Skeletal muscle tissue (tissue), 4 donors: ENCODE results near the gene ABCC3. TPM values are rescaled to one million over a fixed set of nuclear protein-coding genes. Genes with fewer than 3 reads are reported as not detected.
"Not testable (repeated sequence)": the region's sequence is repeated elsewhere in the genome, so short reads cannot be mapped to it uniquely, and the experiment has no call there.

Experiments used
- H3K27ac ChIP-seq: one replicate; pipeline ENCODE4 v1.7.0; 2013; ENCODE audit warnings: mild to moderate bottlenecking, low read depth, low read length, inconsistent platforms
- H3K27me3 ChIP-seq, 3 donors: one replicate each; pipeline ENCODE4 v1.7.0; 2013; ENCODE audit warnings: low read length in 3 of 3; ENCODE audit not compliant: control insufficient read depth in 3 of 3, insufficient read depth in 3 of 3
- H3K36me3 ChIP-seq, 3 donors: one replicate each; pipeline ENCODE4 v1.7.0; 2013; ENCODE audit warnings: low read length in 3 of 3; ENCODE audit not compliant: control insufficient read depth in 3 of 3, insufficient read depth in 3 of 3
- H3K4me1 ChIP-seq, 3 donors: one replicate each; pipeline ENCODE4 v1.7.0; 2013; ENCODE audit warnings: low read length in 3 of 3, mild to moderate bottlenecking in 3 of 3; ENCODE audit not compliant: control insufficient read depth in 3 of 3, insufficient read depth in 3 of 3
- H3K4me3 ChIP-seq, 3 donors: one replicate each; pipeline ENCODE4 v1.7.0; 2013; ENCODE audit warnings: low read length in 3 of 3
- H3K9ac ChIP-seq, 3 donors: one replicate each; pipeline ENCODE4 v1.7.0; 2013; ENCODE audit warnings: low read length in 3 of 3, mild to moderate bottlenecking in 3 of 3, moderate library complexity in 2 of 3, low read depth in 1 of 3
- H3K9me3 ChIP-seq, 3 donors: one replicate each; pipeline ENCODE4 v1.7.0; 2013; ENCODE audit warnings: low read length in 3 of 3; ENCODE audit not compliant: control insufficient read depth in 3 of 3
- total RNA-seq: library from RNA; depleted of rRNA; stranded (reverse); fragments of >200 nt; gene quantifications from one replicate; pipeline ENCODE4 v1.2.3, GENCODE V29; 2014
- donor health status: Osteomylitis.

The ABCC3 gene
- total RNA-seq, 1 donor from 2014 or later, result 1.0 TPM

GRCh38 chr17:50699410-50699809 lies 64.7 kb downstream of the ABCC3 start:
- no peaks in the 10 kb centered on the region for H3K9me3 ChIP-seq
- H3K36me3 ChIP-seq, result peaks cover 42 to 55% (median 46%) of the 10 kb centered on the region in 3 donors
- no peak overlapping the region for H3K9ac ChIP-seq
- no peaks in the 10 kb centered on the region for H3K27me3 ChIP-seq
- H3K4me3 ChIP-seq, result no peak overlapping the region
- no peak overlapping the region for H3K27ac ChIP-seq
- peaks cover 5 to 18% (median 7%) of the 10 kb centered on the region in 3 donors for H3K4me1 ChIP-seq

GRCh38 chr17:50703162-50703561 lies 68.5 kb downstream of the ABCC3 start:
- Histone ChIP-seq H3K9ac (no peak overlapping the region), H3K36me3 (peaks cover 19 to 26% (median 20%) of the 10 kb centered on the region in 3 donors), H3K9me3 (no peaks in the 10 kb centered on the region), H3K27ac (no peak overlapping the region), H3K4me1 (peaks cover 18 to 29% (median 19%) of the 10 kb centered on the region in 3 donors), H3K27me3 (no peaks in the 10 kb centered on the region), H3K4me3 (no peak overlapping the region)

GRCh38 chr17:50707289-50708049 lies 72.8 kb downstream of the ABCC3 start, which contains the start of gene ANKRD40:
Gene ANKRD40 (minus strand): TSS chr17:50707914. CDS start chr17:50707654, 260 bp downstream.
- Histone ChIP-seq H3K36me3 (peaks cover 3 to 10% (median 5%) of the 10 kb centered on the region in 3 donors), H3K9ac (peak within 1 kb of the TSS; percentile 98 to 99 (median 98)), H3K9me3 (no peaks in the 10 kb centered on the region), H3K4me1 (peaks cover 29 to 38% (median 30%) of the 10 kb centered on the region in 3 donors), H3K4me3 (peak within 1 kb of the TSS; percentile 88 to 94 (median 91)), H3K27me3 (no peaks in the 10 kb centered on the region), H3K27ac (peak within 1 kb of the TSS; percentile 100)

GRCh38 chr17:50708050-50709000 lies 73.6 kb downstream of the ABCC3 start:
- peak overlapping the region; percentile 54 to 94 (median 87) for H3K4me3 ChIP-seq
- peak overlapping the region; percentile 100 for H3K27ac ChIP-seq
- H3K9me3 ChIP-seq, result no peaks in the 10 kb centered on the region
- H3K27me3 ChIP-seq, result no peaks in the 10 kb centered on the region
- H3K4me1 ChIP-seq, result peaks cover 23 to 30% (median 27%) of the 10 kb centered on the region in 3 donors
- H3K36me3 ChIP-seq, result peaks cover 3 to 4% (median 4%) of the 10 kb centered on the region in 3 donors
- H3K9ac ChIP-seq, result peak overlapping the region; percentile 98 to 99 (median 98)

- H3K9ac ChIP-seq, result peak overlapping the region; percentile 98 to 99 (median 98)
- not testable (repeated sequence) for H3K9me3 ChIP-seq, H3K27me3 ChIP-seq, H3K36me3 ChIP-seq
- H3K27ac ChIP-seq, result peak overlapping the region; percentile 100
- peaks cover 23 to 25% (median 23%) of the 10 kb centered on the region in 3 donors for H3K4me1 ChIP-seq
- peak overlapping the region in 2 of 3 donors; percentile 87 to 94 for H3K4me3 ChIP-seq
These were observed 74.4 kb downstream of the ABCC3 start for GRCh38 chr17:50709053-50709452.

GRCh38 chr17:50710025-50710424 lies 75.3 kb downstream of the ABCC3 start:
- Histone ChIP-seq H3K27ac (no peak overlapping the region), H3K4me1 (peaks cover 23 to 25% (median 23%) of the 10 kb centered on the region in 3 donors), H3K4me3 (no peak overlapping the region), H3K27me3 (no peaks in the 10 kb centered on the region), H3K9ac (no peak overlapping the region), H3K9me3 (no peaks in the 10 kb centered on the region), H3K36me3 (peaks cover 0 to 1% (median 0%) of the 10 kb centered on the region in 3 donors)

GRCh38 chr17:50710650-50711049 lies 76.0 kb downstream of the ABCC3 start:
- Histone ChIP-seq H3K27me3 (no peaks in the 10 kb centered on the region), H3K9ac (no peak overlapping the region), H3K4me3 (no peak overlapping the region), H3K4me1 (peaks cover 23 to 25% (median 23%) of the 10 kb centered on the region in 3 donors), H3K9me3 (no peaks in the 10 kb centered on the region), H3K27ac (no peak overlapping the region), H3K36me3 (no peaks in the 10 kb centered on the region)

GRCh38 chr17:50712641-50713040 lies 78.0 kb downstream of the ABCC3 start:
- Histone ChIP-seq H3K27ac (no peak overlapping the region), H3K9me3 (no peaks in the 10 kb centered on the region), H3K9ac (no peak overlapping the region), H3K4me3 (no peak overlapping the region), H3K36me3 (no peaks in the 10 kb centered on the region), H3K4me1 (peaks cover 13 to 15% (median 14%) of the 10 kb centered on the region in 3 donors), H3K27me3 (no peaks in the 10 kb centered on the region)

GRCh38 chr17:50715471-50715870 lies 80.8 kb downstream of the ABCC3 start:
- H3K36me3 ChIP-seq, result no peaks in the 10 kb centered on the region
- no peak overlapping the region for H3K27ac ChIP-seq
- no peaks in the 10 kb centered on the region for H3K27me3 ChIP-seq
- H3K4me1 ChIP-seq, result peaks cover 3 to 5% (median 4%) of the 10 kb centered on the region in 3 donors
- H3K9me3 ChIP-seq, result no peaks in the 10 kb centered on the region
- H3K4me3 ChIP-seq, result no peak overlapping the region
- H3K9ac ChIP-seq, result no peak overlapping the region
